Stimulated activated CD4-positive, alpha-beta T cell treated with anti-CD3 and anti-CD28 coated beads, Interleukin-12 subunit alpha, Interleukin-12 subunit beta, amount 100 ng/mL, for 4 hours (primary cell): ENCODE data around the gene PLEKHG3.

Experiments
- DNase-seq: peaks from one replicate; pipeline ENCODE4 v3.0.0-alpha.2; 2020

Gene PLEKHG3

DNA sequence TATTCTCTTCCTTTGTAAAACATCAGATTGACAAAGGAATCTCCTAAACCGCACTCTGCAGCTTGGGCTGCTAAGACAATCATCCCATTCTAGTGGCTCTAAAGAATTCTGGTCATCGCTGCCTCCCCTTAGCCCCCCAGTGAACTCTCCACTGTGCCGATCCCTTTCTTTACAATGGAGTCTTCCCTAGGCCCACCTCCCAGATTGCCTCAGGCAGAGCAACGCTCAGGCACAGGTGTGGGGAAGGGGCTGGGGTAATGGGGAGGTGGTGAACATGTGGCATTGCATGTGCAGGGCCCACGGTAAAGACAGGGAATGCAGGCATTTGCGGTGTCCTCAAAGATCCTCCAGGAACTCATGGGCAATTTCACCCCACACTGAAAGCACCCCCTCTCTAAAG lies 86.3 kb downstream of the PLEKHG3 start:
- DNase-seq, result no peak

DNA sequence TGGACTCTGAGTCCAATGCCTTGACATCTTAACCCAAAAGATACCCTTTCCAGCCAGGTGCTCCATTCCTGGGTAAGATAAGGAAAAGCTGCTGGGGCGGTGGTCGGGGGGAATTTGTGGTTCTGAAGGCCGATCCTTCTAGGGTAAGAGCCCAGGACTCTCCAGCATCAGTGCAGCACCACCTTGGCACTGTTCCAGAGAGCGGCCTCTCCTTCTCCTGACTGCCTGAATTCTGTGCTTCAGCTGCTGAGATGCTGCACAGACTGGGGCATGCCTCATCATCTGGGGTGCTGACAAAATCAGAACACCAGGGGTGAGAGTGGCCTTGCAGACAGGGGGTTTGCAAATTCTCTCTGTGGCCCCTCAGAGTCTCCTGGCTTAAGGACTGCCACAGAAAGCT lies 88.0 kb downstream of the PLEKHG3 start:
- no peak for DNase-seq

DNA sequence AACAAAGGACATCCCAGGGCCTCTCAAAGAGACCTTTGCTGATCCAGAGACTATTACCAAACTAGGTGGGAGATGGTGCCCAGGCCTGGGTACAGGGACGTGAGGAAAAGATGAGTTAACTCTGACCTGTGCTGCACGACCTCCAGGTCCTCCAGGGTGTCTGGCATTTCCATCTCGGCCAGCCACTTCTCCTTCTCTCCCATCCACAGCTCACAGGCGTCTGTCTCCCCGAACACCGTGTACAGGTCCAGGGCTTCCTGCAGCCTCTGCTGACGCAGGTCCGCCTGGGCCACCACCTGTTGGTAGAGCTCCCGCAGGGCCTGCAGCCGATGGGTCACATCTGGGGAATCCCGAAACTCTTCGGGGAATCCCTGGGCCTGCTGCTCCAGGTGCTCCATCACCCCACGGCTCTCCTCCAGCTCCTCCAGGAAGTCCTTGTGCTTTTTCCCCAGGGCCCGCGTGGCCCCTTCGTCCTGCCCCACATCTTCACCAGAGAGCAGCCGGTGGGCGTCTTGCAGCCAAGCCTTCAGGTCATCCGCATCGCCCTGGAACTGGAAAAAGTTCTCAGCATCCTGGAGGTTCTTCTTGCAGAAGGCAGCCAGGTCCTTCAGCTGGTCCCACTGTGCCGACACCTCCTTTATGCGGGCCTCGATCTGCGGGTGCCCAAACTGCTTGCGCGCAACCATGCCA lies 88.8 kb downstream of the PLEKHG3 start:
- no peak for DNase-seq

DNA sequence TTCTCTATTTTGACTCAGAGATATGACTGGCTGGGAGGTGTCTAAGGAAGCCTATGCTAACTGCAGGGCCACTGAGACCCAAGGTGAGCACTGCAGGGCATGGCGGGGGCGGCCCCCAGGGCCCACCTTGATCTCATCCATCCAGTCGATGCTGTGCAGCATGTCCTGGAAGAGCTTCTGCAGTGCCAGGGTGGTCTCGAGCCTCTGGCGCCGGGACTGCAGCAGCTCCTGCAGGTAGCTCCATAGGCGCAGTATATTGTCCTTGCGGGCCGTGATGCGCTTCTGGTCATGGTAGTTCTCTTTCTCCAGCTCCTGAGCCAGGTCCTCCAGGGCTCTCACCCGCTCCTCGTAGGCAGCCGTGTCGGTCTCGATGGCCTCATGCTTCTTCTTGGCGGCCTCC lies 91.0 kb downstream of the PLEKHG3 start:
- DNase-seq, result no peak

DNA sequence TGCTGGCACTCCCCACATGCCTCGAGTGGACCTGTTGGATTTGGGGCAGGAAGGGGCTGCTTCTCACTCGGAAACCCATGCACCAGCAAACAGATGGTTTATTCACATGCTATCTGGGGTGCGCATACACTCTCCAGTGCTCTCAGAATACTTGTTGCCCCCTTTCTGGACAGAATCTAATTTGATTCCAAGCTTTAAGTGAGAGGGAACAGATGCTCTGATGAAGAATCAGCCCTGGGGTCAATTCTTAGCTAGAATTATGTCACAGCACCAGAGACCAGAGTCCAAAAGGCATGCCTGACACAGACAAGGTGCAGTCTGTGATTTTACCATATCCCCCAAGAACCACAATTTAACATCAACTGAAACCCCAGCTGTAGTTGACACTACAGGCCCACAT lies 91.7 kb downstream of the PLEKHG3 start:
- DNase-seq, result no peak

DNA sequence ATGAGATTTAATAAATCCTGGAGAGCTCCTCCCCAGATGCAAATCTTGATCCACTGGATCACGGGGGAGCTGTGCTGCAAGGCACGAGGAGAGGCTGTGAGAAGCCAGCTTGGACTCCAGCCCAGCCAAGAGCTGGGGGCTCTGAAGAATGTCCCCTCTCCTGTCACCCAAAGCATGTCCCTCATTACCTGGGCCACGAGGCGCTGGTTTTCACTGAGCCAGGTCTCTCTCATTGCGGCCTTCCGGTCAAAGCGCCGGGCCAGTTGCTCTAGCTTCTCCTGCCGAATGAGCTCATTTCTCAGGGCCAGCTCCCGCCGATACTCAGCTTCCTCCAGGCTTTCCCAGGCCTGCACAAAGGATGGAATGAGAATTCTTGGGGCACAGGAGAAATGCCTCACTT lies 92.1 kb downstream of the PLEKHG3 start:
- no peak for DNase-seq

DNA sequence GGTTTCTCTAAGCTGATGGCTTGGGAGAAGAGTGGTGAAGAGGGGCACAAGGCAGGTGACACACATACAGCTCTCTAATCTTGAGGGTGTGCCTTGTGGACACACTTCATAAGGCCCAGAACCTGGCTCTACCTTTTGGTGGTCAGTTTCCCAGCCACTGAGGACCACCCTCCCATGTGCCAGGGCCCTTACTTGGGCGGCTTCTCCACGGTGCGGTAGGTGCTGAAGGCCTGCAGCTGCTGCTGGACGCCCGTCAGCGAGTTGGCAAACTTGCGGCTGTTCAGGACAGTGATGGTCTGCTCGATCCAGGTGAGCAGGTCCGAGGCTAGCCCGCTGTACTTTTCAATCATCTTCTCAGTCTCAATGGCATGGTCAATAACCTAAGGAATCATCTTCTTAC lies 95.3 kb downstream of the PLEKHG3 start:
- DNase-seq, result no peak
